IgD-negative memory B cell (primary cell): ENCODE data around the gene OARD1. TPM values are rescaled to one million over a fixed set of nuclear protein-coding genes. Genes with fewer than 3 reads are reported as not detected.

Experiments used
- H3K27ac Mint-ChIP-seq, 3 donors: one replicate each; pipeline ENCODE4 v1.8.0; 2020 to 2022; ENCODE audit warnings: mild to moderate bottlenecking in 3 of 3, mixed read lengths in 3 of 3, moderate library complexity in 1 of 3
- H3K27me3 Mint-ChIP-seq: one replicate; pipeline ENCODE4 v1.8.0; 2021; ENCODE audit warnings: mixed read lengths
- H3K36me3 Mint-ChIP-seq: one replicate; pipeline ENCODE4 v1.8.0; 2020; ENCODE audit warnings: mild to moderate bottlenecking, mixed read lengths
- H3K4me1 Mint-ChIP-seq, 3 donors: one replicate each; pipeline ENCODE4 v1.8.0; 2020 to 2022; ENCODE audit warnings: mixed read lengths in 3 of 3, mild to moderate bottlenecking in 1 of 3
- H3K4me3 Mint-ChIP-seq, 4 donors: one replicate each; pipeline ENCODE4 v1.8.0; 2020 to 2022; ENCODE audit warnings: mild to moderate bottlenecking in 4 of 4, mixed read lengths in 4 of 4, moderate library complexity in 3 of 4
- H3K9me3 Mint-ChIP-seq, 3 donors: one replicate each; pipeline ENCODE4 v1.8.0; 2020 to 2021; ENCODE audit warnings: mixed read lengths in 3 of 3, mild to moderate bottlenecking in 1 of 3
- polyA plus RNA-seq: library from polyadenylated mRNA; unstranded; fragments of 300-500 nt; fragmentation: Illumina TruSeq; gene quantifications from one replicate; pipeline ENCODE4 v1.2.3, GENCODE V29; 2021

Gene OARD1
- polyA plus RNA-seq, 1 donor from 2014 or later = 58.3 TPM

DNA sequence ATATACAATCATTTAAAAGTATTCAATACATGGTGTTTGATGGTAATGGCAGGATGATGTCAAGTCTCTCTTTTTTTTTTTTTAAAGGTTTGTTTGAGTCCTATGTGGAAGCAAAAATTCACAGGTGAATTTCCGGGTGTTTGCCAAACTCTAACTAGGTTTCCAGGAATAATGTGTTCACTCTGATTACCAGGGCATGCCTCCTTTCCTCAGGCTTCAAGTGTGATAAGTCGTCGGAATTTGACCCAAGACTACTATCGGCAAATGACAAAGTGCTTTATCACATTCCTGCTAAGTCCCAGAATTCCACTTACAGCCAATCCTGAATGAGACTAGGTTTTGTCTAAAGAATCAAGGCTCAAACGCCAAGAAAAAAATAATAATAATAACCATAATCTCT, 7.3 kb downstream of the OARD1 start:
- H3K36me3 Mint-ChIP-seq = peaks cover 12% of the 10 kb centered on the region
- no peaks in the 10 kb centered on the region for H3K27me3 Mint-ChIP-seq
- peaks cover 5 to 8% (median 6%) of the 10 kb centered on the region in 3 donors for H3K4me1 Mint-ChIP-seq
- no peaks in the 10 kb centered on the region for H3K9me3 Mint-ChIP-seq
- no peak overlapping the region for H3K4me3 Mint-ChIP-seq
- H3K27ac Mint-ChIP-seq = no peak overlapping the region

DNA sequence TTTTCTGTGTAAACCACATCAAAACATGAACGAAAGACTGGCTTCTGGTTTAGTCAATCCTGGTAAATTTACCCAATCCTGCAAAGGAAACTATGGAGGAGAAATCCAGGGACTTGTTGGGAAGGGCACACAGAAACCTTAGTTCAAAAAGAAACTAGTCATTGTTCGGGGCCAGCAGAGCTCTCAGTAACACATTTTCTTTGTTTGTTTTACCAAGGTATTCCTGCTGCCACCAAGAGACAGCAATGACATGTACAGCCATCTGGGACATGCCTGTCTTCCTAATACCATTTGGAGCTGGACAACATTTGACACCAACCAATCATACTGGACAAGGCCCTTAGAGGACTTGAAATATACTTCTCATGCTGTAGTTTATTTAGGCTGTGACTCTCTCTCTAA, 8.3 kb downstream of the OARD1 start:
- Mint-ChIP-seq H3K4me3 (no peak overlapping the region), H3K4me1 (peaks cover 5 to 8% (median 6%) of the 10 kb centered on the region in 3 donors), H3K27me3 (no peaks in the 10 kb centered on the region), H3K9me3 (no peaks in the 10 kb centered on the region), H3K36me3 (peaks cover 13% of the 10 kb centered on the region), H3K27ac (no peak overlapping the region)

DNA sequence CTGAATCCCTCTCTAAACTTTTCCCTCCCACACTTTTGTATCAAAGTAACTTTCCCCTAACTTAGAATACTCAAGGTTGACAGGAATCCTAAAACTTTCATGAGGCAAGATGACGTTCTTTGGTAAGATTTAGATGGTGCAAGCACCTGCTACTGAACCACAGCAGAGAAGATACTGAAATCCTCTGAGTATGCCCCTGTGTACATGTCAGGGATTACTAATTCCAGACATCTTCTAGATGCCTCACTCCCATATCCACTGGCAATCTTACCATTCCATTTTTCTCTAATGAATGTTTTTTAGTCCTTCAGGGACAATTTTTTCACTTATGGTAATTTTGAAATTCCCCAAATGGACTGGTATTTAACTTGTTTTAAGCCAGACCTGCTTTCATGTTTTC, 10.1 kb downstream of the OARD1 start:
- Mint-ChIP-seq H3K4me1 (peaks cover 5 to 8% (median 6%) of the 10 kb centered on the region in 3 donors), H3K4me3 (no peak overlapping the region), H3K9me3 (no peaks in the 10 kb centered on the region), H3K27me3 (no peaks in the 10 kb centered on the region), H3K36me3 (peaks cover 13% of the 10 kb centered on the region), H3K27ac (no peak overlapping the region)

DNA sequence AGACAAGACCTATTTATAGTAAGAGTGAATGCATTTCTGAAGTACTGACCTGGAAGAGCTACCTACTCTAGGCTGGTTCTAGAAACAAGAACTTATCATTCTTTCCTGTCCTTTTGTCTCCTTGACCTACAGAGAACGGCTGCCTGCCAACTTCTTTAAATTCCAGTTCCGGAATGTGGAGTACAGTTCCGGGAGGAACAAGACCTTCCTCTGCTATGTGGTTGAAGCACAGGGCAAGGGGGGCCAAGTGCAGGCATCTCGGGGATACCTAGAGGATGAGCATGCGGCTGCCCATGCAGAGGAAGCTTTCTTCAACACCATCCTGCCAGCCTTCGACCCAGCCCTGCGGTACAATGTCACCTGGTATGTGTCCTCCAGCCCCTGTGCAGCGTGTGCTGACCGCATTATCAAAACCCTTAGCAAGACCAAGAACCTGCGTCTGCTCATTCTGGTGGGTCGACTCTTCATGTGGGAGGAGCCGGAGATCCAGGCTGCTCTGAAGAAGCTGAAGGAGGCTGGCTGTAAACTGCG, 10.9 kb downstream of the OARD1 start:
- Mint-ChIP-seq H3K27me3 (no peaks in the 10 kb centered on the region), H3K36me3 (peaks cover 13% of the 10 kb centered on the region), H3K4me3 (no peak overlapping the region), H3K9me3 (no peaks in the 10 kb centered on the region), H3K4me1 (peaks cover 0 to 5% (median 0%) of the 10 kb centered on the region in 3 donors), H3K27ac (no peak overlapping the region)

DNA sequence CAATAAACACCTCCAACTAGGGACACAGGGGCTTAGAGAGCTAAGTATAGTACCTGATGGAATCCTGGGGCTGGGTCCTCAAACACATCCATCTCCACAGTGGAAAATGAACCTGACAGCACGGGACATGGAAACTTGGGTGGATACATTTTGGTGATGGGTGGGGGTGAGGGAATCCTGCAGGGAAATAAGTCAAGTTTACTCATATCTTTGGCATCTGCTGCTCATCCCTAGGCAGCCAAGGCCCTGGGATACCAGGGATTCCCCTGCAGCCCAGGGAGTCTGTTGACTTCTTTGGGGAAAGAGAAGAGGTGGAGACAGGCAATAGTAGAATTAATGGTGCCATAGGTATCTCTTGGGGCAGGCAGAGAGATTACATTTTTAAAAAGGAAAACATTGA, 12.6 kb downstream of the OARD1 start:
- H3K4me3 Mint-ChIP-seq = no peak overlapping the region
- H3K4me1 Mint-ChIP-seq = peaks cover 0 to 2% (median 1%) of the 10 kb centered on the region in 3 donors
- H3K27me3 Mint-ChIP-seq = no peaks in the 10 kb centered on the region
- peaks cover 12% of the 10 kb centered on the region for H3K36me3 Mint-ChIP-seq
- H3K27ac Mint-ChIP-seq = no peak overlapping the region
- no peaks in the 10 kb centered on the region for H3K9me3 Mint-ChIP-seq

DNA sequence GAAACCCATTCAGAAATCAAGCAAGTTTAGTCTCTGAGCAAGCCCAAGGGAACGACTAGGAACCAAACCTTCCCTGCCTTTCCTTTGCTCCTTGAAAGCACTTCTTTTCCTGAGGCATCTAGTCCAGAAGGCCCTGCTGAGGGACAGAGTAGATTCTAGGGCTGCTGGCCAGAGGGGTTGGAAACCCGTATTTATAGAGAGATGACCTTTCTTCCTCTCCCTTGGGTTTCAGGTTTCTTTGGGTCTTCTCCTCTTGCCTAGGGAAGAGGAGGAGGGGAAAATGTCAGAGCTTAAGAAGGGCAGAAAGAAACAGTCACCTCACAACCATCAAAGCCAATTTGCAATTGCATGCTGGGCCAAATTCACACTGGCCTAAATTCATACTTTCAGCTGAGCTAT, 13.4 kb downstream of the OARD1 start:
- Mint-ChIP-seq H3K9me3 (no peaks in the 10 kb centered on the region), H3K36me3 (peaks cover 13% of the 10 kb centered on the region), H3K27me3 (no peaks in the 10 kb centered on the region), H3K4me1 (peaks cover 0 to 2% (median 1%) of the 10 kb centered on the region in 3 donors), H3K4me3 (no peak overlapping the region), H3K27ac (no peak overlapping the region)

DNA sequence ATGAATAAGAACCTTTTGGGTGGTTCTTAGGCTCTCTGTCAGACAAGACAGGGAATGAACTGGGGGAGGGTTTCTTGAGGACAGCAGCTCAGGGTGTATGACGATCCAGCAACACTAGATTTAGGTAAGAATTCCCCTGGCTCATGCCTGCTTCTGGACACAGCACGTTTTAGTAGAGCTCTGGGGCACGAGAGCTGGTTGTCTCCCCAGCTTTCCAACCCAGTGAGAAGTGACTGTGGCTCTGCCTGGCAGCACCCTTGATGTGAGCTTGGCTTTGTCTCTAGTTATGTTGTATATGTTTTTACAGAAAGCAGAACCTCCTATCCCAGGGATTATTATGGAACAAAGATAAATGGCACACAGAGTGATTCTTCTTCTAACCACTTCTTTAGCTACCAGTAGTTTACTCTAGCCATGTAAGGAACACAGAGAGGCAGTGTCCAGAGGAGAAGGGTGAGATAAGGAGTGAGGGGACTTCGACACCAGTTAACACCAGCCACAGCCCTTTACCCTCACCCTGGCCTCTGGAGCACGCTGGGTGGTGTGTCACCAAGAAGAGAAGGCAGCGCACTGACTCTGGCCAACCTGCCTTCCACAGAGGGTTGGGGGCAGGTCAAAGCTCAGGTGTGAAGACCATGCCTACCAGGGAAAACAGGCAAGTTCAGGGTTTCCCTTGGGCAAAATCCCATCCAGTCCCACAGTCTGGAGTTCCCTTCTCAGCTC, 15.2 kb downstream of the OARD1 start:
- no peak overlapping the region for H3K4me3 Mint-ChIP-seq
- H3K27ac Mint-ChIP-seq = peak overlapping the region in 1 of 3 donors; percentile 12
- peaks cover 13% of the 10 kb centered on the region for H3K36me3 Mint-ChIP-seq
- peaks cover 3 to 9% (median 5%) of the 10 kb centered on the region in 3 donors for H3K4me1 Mint-ChIP-seq
- no peaks in the 10 kb centered on the region for H3K9me3 Mint-ChIP-seq
- H3K27me3 Mint-ChIP-seq = no peaks in the 10 kb centered on the region

DNA sequence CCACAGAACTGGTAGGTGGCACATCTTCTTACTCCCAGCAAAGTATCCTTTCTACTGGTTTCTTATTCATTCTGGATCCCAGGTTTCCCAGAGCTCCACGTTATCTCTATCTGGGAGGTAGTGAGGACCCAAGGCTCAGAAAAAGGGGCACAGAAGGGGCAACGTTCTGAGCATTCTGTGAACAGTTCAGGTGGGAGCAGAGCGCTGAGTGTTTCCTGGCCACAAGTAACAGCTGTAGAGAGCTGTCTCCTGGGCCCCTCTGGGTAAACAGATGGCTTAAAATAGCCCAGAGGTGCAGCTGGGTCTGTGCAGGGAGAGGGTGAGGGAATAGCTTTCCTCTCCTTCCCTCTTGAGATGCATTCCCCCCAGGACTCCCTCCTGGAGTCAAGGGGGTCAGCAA, 17.0 kb downstream of the OARD1 start:
- Mint-ChIP-seq H3K27me3 (no peaks in the 10 kb centered on the region), H3K9me3 (no peaks in the 10 kb centered on the region), H3K36me3 (peaks cover 8% of the 10 kb centered on the region), H3K27ac (no peak overlapping the region), H3K4me3 (no peak overlapping the region), H3K4me1 (peaks cover 6 to 17% (median 12%) of the 10 kb centered on the region in 3 donors)

DNA sequence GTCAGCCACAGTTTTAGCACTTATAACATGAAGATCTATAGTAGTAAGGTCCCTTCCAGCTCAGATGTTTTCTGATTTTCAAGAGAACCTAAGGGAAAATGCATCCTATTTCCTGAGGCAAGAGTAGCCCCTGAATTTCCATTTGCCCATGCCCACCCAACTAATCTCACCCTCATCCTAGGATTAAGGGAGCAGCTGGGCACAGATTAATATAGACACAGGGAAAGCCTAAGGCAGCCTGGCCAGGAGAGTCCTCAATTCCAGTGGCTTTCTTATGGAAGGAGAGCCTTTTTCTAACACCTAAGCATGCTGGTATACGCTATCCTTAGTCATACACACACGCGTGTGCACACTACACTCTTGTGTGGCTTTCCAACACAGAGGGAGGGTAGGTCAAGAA, 17.6 kb downstream of the OARD1 start:
- Mint-ChIP-seq H3K4me3 (no peak overlapping the region), H3K9me3 (no peaks in the 10 kb centered on the region), H3K27ac (peak overlapping the region in 1 of 3 donors; percentile 28), H3K27me3 (no peaks in the 10 kb centered on the region), H3K4me1 (peaks cover 6 to 17% (median 12%) of the 10 kb centered on the region in 3 donors), H3K36me3 (peaks cover 5% of the 10 kb centered on the region)

DNA sequence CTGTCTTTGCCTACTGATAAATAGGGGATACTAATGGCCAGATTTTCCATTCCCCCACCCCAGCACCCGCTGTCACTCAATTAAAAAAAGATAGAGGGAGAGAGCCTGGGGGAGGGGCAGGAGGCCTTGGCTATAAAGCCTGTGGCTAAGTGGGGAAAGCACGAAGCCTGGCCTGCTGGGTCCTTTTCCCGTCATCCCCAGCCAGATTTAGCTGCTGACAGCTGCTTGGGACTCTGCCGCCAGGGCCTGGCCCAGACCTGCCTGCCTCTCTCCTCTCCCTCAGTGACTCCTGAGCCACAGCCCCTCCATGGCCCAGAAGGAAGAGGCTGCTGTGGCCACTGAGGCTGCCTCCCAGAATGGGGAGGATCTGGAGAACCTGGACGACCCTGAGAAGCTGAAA, 19.1 kb downstream of the OARD1 start, which contains the start of gene APOBEC2:
TSS of gene APOBEC2 (plus strand) at position 162 of the 400 bp plus-strand sequence. CDS start at position 308, 146 bp downstream.
- H3K36me3 Mint-ChIP-seq = peaks cover 5% of the 10 kb centered on the region
- peaks cover 6 to 17% (median 9%) of the 10 kb centered on the region in 3 donors for H3K4me1 Mint-ChIP-seq
- H3K27me3 Mint-ChIP-seq = no peaks in the 10 kb centered on the region
- peak within 1 kb of the TSS in 2 of 4 donors; percentile 65 to 88 for H3K4me3 Mint-ChIP-seq
- peak within 1 kb of the TSS in 1 of 3 donors; percentile 31 for H3K27ac Mint-ChIP-seq
- no peaks in the 10 kb centered on the region for H3K9me3 Mint-ChIP-seq

DNA sequence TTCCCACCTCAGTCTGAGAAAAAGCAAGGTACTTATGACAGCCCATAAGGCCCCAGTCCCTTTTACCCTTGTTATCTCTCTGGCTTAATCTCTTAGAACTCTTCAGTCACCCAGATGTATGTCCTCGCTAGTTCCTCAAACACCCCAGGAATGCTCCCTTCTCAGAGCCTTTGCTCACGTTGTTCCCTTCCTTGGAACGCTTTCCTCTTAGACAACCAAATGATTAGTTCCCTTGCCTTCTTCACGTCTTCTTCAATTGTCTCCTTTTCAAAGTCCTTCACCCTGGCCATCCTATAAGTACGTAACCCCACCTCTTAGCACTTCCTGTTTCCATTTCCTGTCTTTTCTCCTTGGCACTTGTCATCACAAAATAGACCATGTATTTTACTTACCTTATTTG, 20.3 kb downstream of the OARD1 start:
- H3K27ac Mint-ChIP-seq = peak overlapping the region in 1 of 3 donors; percentile 11
- H3K4me1 Mint-ChIP-seq = peaks cover 6 to 17% (median 9%) of the 10 kb centered on the region in 3 donors
- H3K36me3 Mint-ChIP-seq = peaks cover 5% of the 10 kb centered on the region
- H3K4me3 Mint-ChIP-seq = peak overlapping the region in 2 of 4 donors; percentile 65 to 88
- no peaks in the 10 kb centered on the region for H3K27me3 Mint-ChIP-seq
- no peaks in the 10 kb centered on the region for H3K9me3 Mint-ChIP-seq

DNA sequence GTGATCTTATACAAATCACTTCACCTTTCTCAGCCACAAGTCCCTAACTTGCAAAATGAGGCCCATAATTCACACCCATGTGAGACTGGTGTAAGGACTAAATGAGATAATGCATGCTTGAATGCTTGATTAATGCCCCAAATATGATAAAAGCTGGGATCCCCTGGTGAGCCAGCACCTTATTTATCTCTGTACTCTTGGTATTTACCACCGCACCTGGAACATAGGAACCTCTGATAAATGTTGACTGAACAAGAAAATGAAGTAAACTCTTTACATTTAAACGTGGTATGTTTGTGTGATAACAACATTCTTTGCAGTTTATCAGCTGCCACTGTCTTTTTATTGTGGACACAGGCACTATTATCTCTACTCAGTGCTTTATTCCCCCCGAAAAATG, 21.6 kb downstream of the OARD1 start:
- Mint-ChIP-seq H3K36me3 (peaks cover 5% of the 10 kb centered on the region), H3K4me3 (no peak overlapping the region), H3K27ac (no peak overlapping the region), H3K4me1 (peaks cover 6 to 17% (median 9%) of the 10 kb centered on the region in 3 donors), H3K9me3 (no peaks in the 10 kb centered on the region), H3K27me3 (no peaks in the 10 kb centered on the region)

DNA sequence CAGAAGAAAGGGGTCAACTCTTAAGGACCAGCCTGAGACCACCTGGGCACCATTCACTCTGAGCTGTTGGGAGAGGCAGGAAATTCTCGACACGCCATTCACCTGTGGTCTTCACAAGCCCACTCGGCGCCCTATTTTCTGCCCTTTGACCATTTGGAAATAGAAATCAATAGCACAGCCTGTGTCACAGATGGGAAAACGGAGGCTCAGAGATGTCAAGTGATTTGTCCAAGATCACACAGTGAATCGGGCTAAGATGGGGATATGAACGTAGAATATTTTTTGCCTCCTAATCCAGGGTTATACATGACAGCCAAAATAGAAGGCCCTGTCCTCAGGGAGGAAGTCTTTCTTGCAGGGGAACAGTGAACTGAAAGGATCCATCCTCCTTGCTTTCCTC, 22.2 kb downstream of the OARD1 start:
- H3K4me3 Mint-ChIP-seq = no peak overlapping the region
- H3K27ac Mint-ChIP-seq = no peak overlapping the region
- peaks cover 6 to 16% (median 9%) of the 10 kb centered on the region in 3 donors for H3K4me1 Mint-ChIP-seq
- H3K27me3 Mint-ChIP-seq = no peaks in the 10 kb centered on the region
- H3K36me3 Mint-ChIP-seq = peaks cover 5% of the 10 kb centered on the region
- H3K9me3 Mint-ChIP-seq = no peaks in the 10 kb centered on the region

DNA sequence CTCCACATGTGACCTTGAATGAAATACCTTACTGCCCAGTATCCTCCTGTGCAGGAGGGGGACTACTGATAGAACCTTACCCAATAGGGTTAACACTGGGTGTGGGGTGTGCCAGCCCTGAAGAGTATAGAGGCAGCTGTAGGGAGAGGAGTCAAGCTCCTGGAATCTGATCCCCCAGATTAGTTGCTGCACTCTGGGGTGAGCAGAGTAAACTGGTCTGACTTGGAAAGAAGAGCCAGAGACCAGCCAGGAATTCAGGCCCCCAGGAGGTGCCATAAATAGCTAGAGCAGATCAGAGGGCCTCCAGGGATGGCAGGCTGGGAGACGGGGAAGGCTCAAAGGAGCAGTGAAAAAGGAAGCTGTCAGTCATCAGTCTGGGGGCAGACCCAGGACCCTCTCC, 22.6 kb downstream of the OARD1 start:
- Mint-ChIP-seq H3K27me3 (no peaks in the 10 kb centered on the region), H3K4me1 (peaks cover 6 to 16% (median 9%) of the 10 kb centered on the region in 3 donors), H3K27ac (no peak overlapping the region), H3K9me3 (no peaks in the 10 kb centered on the region), H3K36me3 (peaks cover 5% of the 10 kb centered on the region), H3K4me3 (no peak overlapping the region)

DNA sequence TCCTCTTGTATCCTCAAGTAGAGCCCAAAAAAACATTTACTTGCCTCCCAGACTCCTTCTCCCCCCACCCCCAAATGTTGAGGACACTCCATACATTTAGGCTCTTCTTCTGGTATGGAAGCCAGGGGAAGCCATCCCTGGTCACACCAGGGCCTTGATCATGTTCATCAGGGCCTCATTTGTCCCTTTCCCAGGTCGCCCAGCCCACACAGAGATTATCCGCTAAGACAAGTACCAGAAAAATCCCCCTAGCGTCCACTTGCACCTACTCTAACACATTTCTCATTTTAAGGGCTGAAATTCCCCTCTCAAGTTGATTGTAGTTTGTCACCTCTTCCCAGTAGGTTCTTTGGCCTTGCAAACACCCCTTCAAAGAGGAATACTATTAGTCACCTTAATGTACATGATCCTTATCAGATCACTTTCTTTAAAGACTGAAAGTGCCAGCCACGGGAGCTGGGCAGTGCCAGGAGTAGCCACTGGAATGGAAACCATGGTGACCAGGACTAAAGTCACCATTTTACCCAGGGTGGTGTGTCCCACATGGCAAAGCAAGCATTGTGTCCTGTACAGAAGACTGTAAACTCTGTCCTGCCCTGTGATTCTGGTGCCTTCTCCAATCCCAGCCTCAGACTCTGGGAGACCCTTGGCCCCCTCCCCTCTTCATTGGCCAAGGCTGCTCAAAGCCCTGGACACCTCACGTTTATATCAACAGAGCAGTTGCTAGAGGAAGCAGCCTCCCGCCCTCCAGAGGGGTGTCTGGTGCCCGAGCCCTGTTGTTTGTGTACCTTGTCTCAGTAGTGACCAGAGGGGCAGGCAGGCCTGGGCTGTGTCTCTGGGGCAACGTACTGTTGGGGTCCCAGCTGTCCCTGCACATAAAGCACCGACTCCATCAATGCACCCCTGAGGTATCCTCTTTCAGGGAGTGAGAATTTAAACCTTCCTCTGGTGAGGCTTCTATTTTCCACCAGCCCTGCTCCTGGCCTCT, 24.1 kb downstream of the OARD1 start:
- peaks cover 11% of the 10 kb centered on the region for H3K36me3 Mint-ChIP-seq
- H3K27ac Mint-ChIP-seq = no peak overlapping the region

More for the DNA sequence above, 24.1 kb downstream of the OARD1 start:
- Mint-ChIP-seq H3K9me3 (no peaks in the 10 kb centered on the region), H3K4me3 (no peak overlapping the region), H3K4me1 (peaks cover 6 to 16% (median 9%) of the 10 kb centered on the region in 3 donors), H3K27me3 (no peaks in the 10 kb centered on the region)
